Breast epithelium (tissue), 4 donors: Measurements from ENCODE around the gene CEP128. TPM values are rescaled to one million over a fixed set of nuclear protein-coding genes. Genes with fewer than 3 reads are reported as not detected.
A peak's percentile ranks its signal among the peaks of the same experiment; 100 is the strongest.

Experiments
- DNase-seq, 2 donors: peaks; one replicate each; pipeline ENCODE4 v3.0.0-alpha.2; 2019; ENCODE audit warnings: low spot score in 2 of 2
- H3K27ac ChIP-seq, 2 donors: fragments of 200-600 bp; sonication (generic) in 1 of 2; one replicate each; pipeline ENCODE4 v1.5.1; 2016 to 2019; ENCODE audit warnings: mild to moderate bottlenecking in 1 of 2
- H3K27me3 ChIP-seq, 2 donors: fragments of 200-600 bp; sonication (generic) in 1 of 2; one replicate each; pipeline versions ENCODE4 v1.5.1 to v1.6.0; 2017 to 2019; ENCODE audit warnings: control low read depth in 1 of 2, mild to moderate bottlenecking in 1 of 2
- H3K36me3 ChIP-seq: fragments of 200-600 bp; one replicate; pipeline ENCODE4 v1.5.1; 2019
- H3K4me1 ChIP-seq, 2 donors: fragments of 200-600 bp; sonication (generic); one replicate each; pipeline ENCODE4 v1.5.1; 2016 to 2019; ENCODE audit warnings: control low read depth in 1 of 2
- H3K4me3 ChIP-seq, 3 donors: fragments of 200-600 bp; sonication (generic); 1 replicate in 2 of 3; 2 replicates in 1 of 3; pipeline ENCODE4 v1.5.1; 2016 to 2019; ENCODE audit warnings: mild to moderate bottlenecking in 3 of 3, moderate library complexity in 2 of 3
- H3K9me3 ChIP-seq, 2 donors: fragments of 200-600 bp; sonication (generic) in 1 of 2; one replicate each; pipeline ENCODE4 v1.5.1; 2016 to 2019; ENCODE audit warnings: control low read depth in 1 of 2
- CTCF ChIP-seq, 3 donors: fragments of 450-650 bp; IDR thresholded peaks; one replicate each; pipeline ENCODE4 v1.5.1; 2016 to 2017; ENCODE audit warnings: antibody characterized with exemption in 3 of 3, mild to moderate bottlenecking in 3 of 3, moderate library complexity in 3 of 3
- POLR2A ChIP-seq: fragments of 450-650 bp; IDR thresholded peaks from one replicate; pipeline ENCODE4 v1.6.1; 2016; ENCODE audit warnings: antibody characterized with exemption, mild to moderate bottlenecking, moderate library complexity
- POLR2AphosphoS5 ChIP-seq, 3 donors: sonication (generic); formaldehyde crosslinking; IDR thresholded peaks; one replicate each; pipeline ENCODE4 v1.6.1; 2017; ENCODE audit warnings: antibody characterized with exemption in 3 of 3
- intact Hi-C: fragments of 100-400 bp; cut with DNase I; formaldehyde crosslinking; loops from one replicate; pipeline ENCODE4 v1.15.1; 2023; ENCODE audit warnings: low total_unique reads
- total RNA-seq, 3 donors: library from RNA; depleted of rRNA; stranded (reverse); fragments of >200 nt; gene quantifications; one replicate each; pipeline ENCODE4 v1.1.0, GENCODE V29; 2016

CEP128 gene
- total RNA-seq, 3 donors from 2014 or later, result 10.2 to 16.1 (median 11.0) TPM

GRCh38 chr14:80627745-80628144 is 313.8 kb downstream of the CEP128 start:
- intact Hi-C loops, result no loop called here
- Histone ChIP-seq H3K27ac (no peak overlapping the region), H3K27me3 (no peaks in the 10 kb centered on the region), H3K9me3 (no peaks in the 10 kb centered on the region), H3K4me1 (no peaks in the 10 kb centered on the region), H3K4me3 (no peak overlapping the region), H3K36me3 (no peaks in the 10 kb centered on the region)
- TF ChIP-seq POLR2AphosphoS5 (IDR thresholded peaks at IDR 0.05), result no peak
- no peak for TF ChIP-seq POLR2A
- no peak for TF ChIP-seq CTCF (IDR thresholded peaks at IDR 0.05)
- no peak for DNase-seq

GRCh38 chr14:80624581-80624980 is 317.0 kb downstream of the CEP128 start:
- no peaks in the 10 kb centered on the region for H3K9me3 ChIP-seq
- no peak for DNase-seq
- intact Hi-C loops, result no loop called here
- TF ChIP-seq CTCF (IDR thresholded peaks at IDR 0.05) (no peak), POLR2AphosphoS5 (IDR thresholded peaks at IDR 0.05) (no peak), POLR2A (no peak)
- H3K4me3 ChIP-seq, result no peak overlapping the region
- no peak overlapping the region for H3K27ac ChIP-seq
- H3K4me1 ChIP-seq, result no peaks in the 10 kb centered on the region
- H3K27me3 ChIP-seq, result no peaks in the 10 kb centered on the region
- no peaks in the 10 kb centered on the region for H3K36me3 ChIP-seq

- no peaks in the 10 kb centered on the region for H3K27me3 ChIP-seq
- no peaks in the 10 kb centered on the region for H3K9me3 ChIP-seq
- TF ChIP-seq POLR2AphosphoS5 (IDR thresholded peaks at IDR 0.05) (no peak), CTCF (IDR thresholded peaks at IDR 0.05) (no peak), POLR2A (no peak)
- no peaks in the 10 kb centered on the region for H3K4me1 ChIP-seq
- H3K27ac ChIP-seq, result peak overlapping the region in 1 of 2 donors; percentile 8
- intact Hi-C loops, result no loop called here
- H3K36me3 ChIP-seq, result no peaks in the 10 kb centered on the region
- no peak overlapping the region for H3K4me3 ChIP-seq
- DNase-seq, result no peak
Measured at GRCh38 chr14:80621701-80622100, 319.8 kb downstream of the CEP128 start.

GRCh38 chr14:80620434-80620833 is 321.1 kb downstream of the CEP128 start:
- TF ChIP-seq CTCF (IDR thresholded peaks at IDR 0.05), result no peak
- TF ChIP-seq POLR2AphosphoS5 (IDR thresholded peaks at IDR 0.05), result no peak
- TF ChIP-seq POLR2A, result no peak
- Histone ChIP-seq H3K9me3 (no peaks in the 10 kb centered on the region), H3K4me3 (no peak overlapping the region), H3K4me1 (no peaks in the 10 kb centered on the region), H3K36me3 (no peaks in the 10 kb centered on the region), H3K27ac (no peak overlapping the region), H3K27me3 (no peaks in the 10 kb centered on the region)
- no peak for DNase-seq
- intact Hi-C loops, result no loop called here

- H3K4me3 ChIP-seq, result no peak overlapping the region
- no peak for TF ChIP-seq POLR2A
- TF ChIP-seq CTCF (IDR thresholded peaks at IDR 0.05), result no peak
- TF ChIP-seq POLR2AphosphoS5 (IDR thresholded peaks at IDR 0.05), result no peak
- H3K27me3 ChIP-seq, result no peaks in the 10 kb centered on the region
- H3K27ac ChIP-seq, result no peak overlapping the region
- H3K4me1 ChIP-seq, result no peaks in the 10 kb centered on the region
- H3K9me3 ChIP-seq, result no peaks in the 10 kb centered on the region
- intact Hi-C loops, result no loop called here
- H3K36me3 ChIP-seq, result no peaks in the 10 kb centered on the region
- DNase-seq, result no peak
Measured at GRCh38 chr14:80618751-80619329, 322.7 kb downstream of the CEP128 start.
